Measurements from ENCODE around the gene LENG9. TPM values are rescaled to one million over a fixed set of nuclear protein-coding genes. Genes with fewer than 3 reads are reported as not detected.

The LENG9 gene
- polyA plus RNA-seq, 4 donors: 1.8 to 3.4 (median 2.5) TPM

DNA sequence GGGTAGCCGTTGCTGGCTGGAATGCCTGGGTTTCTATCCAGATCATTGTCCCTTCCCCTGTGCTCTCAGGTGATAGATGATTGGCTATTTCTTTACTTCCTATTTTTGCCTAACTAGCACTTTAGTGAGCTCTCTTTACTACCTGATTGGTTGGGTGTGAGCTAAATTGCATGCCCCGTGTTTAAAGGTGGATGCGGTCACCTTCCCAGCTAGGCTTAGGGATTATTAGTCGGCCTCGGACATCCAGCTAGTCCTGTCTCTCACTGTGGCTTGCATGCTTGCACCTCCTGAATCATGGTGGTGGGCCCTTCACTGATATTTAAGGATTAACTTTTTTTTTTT, 38.2 kb downstream of the LENG9 start:
- DNase-seq (ENCODE audit: low read depth in 4 of 4, low spot score in 2 of 4): no peak

DNA sequence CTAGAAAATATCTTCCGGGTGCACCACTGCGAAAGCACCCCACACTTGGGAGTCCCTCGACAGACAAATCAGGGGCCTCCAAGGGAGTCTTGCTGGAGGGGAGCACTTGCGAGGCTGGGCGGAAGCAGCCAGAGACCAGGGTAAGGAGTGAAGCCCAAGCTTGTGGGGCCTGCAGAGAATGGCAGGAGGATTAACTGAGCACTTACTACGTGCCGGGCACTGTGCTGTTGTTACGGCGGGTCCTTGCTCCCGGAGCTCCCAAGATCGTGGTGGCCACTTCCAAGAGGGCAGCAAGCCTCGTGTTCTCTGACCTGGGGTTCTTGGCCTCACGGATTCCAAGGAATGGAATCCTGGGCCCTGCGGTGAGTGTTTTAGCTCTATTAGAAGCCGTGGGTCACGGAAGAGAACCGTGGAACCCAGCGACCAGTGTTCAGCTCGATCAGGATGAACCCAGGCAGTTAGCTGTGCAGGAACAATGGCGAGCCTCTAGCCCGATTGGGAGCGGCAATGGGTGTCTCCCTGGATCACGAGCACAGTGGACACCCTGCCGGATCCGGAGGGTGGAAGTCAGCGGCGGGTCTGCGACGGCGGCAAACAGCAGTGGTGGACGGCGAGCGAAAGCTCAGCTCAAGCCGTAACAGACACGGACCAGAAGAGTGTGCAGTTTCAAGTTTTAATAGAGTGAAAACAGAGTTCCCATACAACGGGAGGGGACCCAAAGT, 38.8 kb downstream of the LENG9 start:
- DNase-seq (ENCODE audit: low read depth in 4 of 4, low spot score in 2 of 4): no peak

DNA sequence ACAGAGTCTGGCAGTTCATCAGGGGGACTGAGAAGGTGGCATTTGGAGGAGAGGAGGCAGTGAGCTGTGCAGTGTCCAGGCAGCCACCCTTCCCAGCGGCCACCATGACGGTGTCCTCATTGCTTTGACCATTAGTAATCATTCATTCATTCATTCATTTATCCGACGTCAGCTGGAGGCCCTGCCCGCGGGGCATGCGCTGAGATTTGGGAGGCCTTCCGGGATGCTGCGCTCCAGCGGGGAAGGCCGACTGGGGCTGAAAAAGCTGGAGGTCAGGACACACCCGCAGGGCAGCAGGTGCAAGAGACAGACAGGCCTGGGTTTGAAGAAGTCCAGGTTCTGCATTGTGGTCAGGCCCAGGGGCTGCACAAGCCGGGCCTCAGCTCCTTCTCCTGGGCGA, 39.4 kb downstream of the LENG9 start:
- DNase-seq (ENCODE audit: low read depth in 4 of 4, low spot score in 2 of 4): no peak

DNA sequence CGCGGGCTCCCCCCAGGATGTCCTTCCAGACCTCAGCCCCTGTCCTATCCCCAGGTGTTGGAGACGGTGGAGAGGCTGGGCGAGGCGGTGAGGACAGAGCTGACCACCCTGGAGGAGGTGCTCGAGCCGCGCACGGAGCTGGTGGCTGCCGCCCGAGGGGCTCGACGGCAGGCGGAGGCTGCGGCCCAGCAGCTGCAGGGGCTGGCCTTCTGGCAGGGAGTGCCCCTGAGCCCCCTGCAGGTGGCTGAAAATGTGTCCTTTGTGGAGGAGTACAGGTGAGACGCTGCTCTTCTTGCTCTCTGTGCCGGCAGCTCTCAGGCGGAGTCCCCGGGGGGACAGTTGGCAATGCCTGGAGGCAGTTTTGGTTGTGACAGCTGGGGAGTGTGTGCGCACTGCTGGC, 41.4 kb downstream of the LENG9 start:
- DNase-seq (ENCODE audit: low read depth in 4 of 4, low spot score in 2 of 4): no peak

DNA sequence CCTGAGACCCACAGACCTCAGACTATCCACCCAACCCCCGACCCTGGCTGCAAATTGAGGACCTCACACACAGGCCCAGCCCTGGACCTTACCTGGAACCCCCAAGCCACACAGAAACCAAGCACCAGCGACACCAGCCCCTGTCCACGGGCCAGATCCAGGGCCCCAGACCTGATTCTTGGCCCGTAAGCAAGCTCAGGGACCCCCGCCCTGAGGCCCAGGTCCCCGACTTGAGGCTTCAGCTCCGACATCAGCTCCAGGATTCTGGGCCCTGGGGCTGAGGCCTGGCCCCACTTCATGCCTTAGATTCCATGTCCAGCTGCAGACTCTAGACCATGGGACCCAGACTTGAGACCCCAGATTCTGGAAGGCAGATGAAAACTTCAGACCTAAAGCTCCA, 42.1 kb downstream of the LENG9 start:
- DNase-seq (ENCODE audit: low read depth in 4 of 4, low spot score in 2 of 4): no peak

DNA sequence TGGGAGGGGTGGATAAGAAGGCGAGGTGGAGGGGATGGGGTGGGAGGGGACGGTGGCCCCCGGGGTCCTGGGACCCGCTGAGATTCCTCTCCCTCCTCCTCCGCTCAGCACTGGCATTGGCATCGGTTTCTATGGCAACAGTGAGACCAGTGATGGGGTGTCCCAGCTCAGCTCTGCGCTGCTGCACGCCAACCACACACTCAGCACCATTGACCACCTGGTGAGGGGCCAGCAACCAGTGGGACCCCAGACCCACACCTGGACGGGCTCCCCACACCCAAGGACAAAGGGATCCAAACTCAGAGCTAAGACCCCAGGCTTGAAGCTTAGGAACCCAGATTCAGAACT, 42.4 kb downstream of the LENG9 start:
- DNase-seq (ENCODE audit: low read depth in 4 of 4, low spot score in 2 of 4): no peak

DNA sequence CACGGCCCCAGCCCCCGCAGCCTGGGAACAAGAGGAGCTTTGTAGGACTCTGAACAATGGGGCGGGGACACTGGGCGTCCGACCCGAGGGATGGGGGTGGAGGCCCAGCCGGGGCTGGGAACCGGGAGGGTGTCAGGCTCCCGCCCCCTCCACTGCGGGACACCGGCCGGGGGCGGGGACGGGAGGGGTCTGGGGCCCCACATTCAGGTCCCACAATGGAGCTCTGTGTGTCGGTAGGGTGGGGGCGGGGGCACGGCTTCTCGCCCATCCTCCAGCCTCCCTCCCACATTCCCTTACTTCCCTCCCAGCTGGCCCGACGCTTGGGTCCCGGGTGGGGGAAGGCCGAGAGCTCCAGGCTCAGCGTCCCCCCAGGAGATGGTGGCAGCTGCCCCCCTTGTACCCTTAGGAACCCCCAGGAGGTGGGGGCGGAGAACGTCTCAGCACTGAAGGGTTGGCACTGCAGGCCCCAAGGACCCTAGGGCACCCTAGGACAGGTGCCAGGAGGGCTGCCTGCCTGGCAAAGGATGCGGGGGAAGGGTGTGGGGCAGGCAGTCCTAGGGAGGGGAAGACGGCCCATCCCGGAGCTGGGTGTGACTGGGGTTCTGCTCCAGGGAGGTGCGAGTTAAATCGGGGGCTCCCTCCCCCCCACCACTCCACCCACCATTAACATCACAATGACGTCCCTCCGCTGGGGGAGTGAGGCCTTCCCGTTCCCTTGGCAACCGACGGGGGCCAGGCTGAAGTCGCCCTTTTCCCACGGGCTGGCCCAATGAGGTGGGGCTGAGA, 43.0 kb downstream of the LENG9 start:
- no peak for DNase-seq (ENCODE audit: low read depth in 4 of 4, low spot score in 2 of 4)

DNA sequence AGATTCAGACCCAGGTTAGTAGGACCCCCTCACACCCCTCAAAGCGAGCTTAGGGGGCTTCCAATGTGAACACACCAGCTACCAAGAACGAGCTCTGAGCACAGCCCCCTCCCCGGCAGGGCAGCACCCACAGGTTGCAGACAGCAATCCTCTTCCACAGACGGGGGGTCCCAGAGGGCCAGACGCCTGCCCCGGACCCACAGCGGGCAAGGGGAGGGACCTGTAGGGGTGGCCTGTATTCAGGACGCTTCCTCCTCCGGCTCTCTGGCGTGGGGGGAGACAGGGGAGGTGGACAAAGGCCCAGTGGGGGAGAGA, 43.6 kb downstream of the LENG9 start:
- DNase-seq (ENCODE audit: low read depth in 4 of 4, low spot score in 2 of 4): no peak

DNA sequence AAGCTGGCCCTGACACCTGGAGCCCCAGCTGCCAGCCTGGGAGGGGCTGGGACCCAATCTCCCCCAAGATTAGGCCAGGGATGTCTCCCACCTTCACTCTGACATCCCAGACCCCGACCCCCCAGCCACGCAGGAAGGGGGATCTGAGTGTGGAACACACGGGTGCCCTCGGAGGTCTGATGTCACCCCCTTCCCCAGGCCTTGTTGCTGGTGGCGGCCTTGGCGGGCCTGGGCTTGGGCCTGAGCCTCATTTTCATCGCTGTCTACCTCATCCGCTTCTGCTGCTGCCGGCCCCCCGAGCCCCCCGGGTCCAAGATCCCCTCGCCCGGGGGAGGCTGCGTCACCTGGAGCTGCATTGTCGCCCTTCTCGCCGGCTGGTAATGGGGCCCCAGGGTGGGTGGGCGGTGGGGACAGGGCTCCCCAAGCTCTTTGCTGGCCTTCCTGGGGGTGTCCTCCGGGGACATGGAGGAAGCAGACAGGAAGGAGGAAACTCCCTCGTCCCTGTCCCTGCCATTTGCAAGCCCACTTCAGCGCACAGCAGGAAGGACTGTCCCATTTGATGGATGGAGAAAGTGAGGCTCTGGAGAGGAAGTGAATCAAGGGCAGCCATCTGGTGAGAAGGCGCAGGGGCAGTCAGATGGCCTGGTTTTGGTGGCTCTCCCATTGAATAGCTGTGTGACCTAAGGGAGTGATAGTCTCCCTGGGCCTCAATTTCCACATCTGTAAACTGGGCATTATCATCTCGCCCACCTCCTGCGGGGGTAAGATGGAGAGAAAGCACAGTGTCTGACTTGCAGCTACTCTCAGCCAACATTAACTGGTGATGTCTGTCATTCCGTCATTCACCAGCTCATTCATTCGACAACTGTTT, 44.4 kb downstream of the LENG9 start:
- no peak for DNase-seq (ENCODE audit: low read depth in 4 of 4, low spot score in 2 of 4)

DNA sequence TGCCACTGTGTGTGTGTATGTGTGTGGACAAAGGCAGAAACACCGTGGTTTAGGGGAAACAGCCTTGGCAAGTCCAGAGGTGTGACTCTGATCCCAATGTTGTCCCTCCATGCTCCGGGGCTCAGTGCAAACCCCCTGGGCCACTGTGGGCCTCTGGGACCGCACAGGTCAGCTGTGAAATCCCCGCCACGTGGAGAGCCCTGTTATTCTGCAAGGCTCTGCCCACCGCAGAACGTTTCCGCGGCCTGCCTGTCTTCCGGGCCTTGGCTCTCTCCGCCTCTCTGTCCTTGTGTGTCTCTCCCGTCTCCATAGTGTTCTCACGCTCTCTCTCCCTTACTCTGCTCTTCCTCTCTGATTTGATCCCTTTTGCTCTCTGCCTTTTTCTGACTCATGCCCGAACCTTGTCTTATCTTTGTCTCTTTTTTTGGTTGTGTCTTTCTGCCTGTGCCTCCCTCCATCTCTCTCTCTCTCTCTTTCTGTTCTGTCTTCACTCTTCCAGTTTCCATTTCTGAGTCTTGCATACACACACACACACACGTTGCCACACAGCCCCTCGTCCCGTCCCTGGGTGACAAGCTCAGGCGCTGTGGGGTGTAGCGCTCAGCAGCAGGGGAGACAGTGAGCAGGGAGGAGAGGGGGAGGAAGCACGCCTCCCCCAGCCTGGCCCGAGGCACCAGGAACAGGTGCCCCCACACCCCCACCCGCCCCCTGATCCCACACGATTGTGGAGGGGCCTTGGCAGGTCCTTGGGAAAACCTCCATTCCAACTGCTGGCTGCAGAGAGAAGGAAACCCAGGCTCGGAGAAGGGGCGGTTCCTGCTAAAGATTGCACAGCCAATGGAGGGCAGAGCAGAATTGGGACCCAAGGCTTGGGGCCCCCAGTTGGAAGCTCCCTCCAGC, 45.3 kb downstream of the LENG9 start:
- DNase-seq (ENCODE audit: low read depth in 4 of 4, low spot score in 2 of 4): no peak

DNA sequence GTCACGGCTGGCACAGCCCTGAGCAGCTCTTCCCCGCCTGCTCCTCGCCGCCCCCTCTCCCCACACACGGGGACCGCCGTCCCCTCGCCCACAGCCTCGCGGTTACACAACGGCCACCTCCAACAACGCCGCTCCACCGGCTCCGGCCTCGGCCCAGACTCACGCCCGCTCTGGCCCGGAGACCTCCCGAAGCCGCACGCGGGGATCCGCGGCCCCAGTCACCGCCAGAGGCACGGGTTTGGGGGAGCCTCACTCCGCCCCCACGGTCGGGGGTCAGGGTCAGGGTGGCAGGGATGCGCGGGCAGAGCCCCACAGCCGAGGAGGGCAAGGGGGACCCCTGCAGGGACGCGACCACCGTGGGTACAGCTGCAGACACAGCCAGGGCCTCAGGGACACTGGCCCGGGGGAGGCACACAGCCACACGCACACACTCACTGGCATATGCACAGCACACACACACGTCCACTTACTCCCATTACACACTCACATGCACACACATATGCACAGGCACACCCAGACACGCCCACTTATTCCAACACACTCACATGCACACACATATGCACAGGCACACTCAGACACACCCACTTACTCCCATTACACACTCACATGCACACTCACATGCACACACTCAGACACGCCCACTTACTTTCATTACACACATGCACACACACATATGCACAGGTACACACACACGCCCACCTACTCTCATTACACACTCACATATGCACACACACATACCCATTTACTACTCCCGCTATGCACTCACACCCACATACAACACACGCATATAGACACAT, 46.7 kb downstream of the LENG9 start:
- DNase-seq (ENCODE audit: low read depth in 4 of 4, low spot score in 2 of 4): no peak

DNA sequence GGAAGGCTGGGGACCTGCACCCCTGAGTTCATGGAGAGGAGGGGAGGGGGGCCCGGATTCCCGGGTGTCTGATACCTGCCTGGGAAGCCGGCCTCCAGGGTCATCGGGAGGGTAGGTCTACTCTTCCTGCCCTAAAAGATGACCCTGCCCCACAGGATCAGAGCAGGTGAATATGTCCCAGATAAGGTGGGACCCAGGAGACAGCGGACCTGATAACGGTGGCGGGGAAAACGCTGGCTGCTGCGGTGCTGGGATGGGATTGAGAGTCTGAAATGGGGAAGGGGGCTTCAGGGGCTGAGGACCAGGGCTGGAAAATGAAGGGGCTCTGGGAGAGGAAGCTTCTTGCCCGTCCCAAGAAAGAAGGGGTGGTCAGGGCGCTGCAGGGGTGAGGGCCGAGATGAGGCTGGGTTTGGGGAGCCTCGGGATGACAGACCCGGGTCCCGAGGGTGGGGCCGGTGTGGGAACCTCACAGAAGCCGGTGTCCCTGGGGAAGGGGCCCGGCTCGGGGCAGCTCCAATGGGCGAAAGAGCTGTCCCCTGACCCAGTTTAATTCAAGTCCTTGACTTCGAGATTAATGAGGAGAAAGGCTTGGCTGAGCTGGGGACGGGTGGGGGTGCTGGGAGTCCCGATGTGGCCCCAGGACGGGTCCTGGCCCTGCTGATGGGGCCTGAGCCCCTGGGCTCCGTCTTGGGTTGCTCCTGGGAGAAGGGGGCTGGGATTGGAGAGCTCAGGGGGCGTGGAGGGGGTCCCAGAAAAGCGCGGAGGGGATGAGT, 47.5 kb downstream of the LENG9 start:
- no peak for DNase-seq (ENCODE audit: low read depth in 4 of 4, low spot score in 2 of 4)

DNA sequence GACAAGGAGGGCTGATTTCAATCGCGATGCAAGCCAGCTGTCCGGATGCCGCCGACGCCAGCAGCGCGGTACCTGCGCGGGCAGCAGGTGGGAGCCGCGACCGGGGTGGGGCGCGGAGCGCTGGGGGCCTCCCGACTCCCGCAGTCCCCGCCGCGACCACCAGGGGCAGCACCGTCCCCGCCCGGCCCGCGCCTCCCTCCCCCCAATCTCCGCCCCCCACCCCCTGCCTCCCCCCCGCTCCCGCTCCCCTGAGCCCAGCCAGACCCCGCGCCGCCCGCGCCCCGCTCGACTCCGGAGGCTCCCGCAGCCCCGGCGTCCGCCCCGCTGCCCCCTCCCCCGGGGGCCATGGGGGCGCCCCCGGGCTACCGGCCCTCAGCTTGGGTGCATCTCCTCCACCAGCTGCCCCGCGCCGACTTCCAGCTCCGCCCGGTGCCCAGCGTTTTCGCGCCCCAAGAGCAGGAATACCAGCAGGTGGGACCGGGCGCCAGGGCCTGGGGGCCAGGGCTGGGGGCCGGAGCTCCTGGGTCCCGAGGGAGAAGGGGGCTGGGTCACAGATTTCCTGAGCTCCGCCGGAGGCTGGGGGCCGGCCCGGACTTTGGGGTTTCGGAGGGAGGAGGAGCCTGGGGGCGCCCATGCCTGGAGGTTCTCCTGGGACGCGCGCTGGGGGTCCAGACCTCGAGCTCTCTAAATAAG, 48.2 kb downstream of the LENG9 start, which contains the start of gene TTYH1:
Gene TTYH1 (plus strand): TSS at position 257 of the 693 bp plus-strand sequence. CDS start 89 bp downstream, at position 346.
- no peak for DNase-seq (ENCODE audit: low read depth in 4 of 4, low spot score in 2 of 4)

DNA sequence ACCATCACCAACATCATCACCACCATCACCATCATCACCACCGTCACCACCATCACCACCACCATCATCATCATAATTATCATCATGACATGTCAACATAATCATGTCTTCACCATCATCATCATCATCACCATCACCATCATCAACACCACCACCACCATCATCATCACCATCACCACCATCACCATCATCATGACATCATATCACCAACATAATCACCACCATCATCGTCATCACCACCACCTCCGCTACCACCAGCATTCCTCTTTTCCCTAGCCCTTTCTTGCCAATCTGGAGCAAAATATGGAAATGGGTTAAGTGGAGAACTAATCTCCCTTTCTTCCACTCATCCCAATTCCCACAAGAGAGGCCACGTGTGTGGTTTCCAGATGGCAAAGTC, 49.4 kb downstream of the LENG9 start:
- no peak for DNase-seq (ENCODE audit: low read depth in 4 of 4, low spot score in 2 of 4)

DNA sequence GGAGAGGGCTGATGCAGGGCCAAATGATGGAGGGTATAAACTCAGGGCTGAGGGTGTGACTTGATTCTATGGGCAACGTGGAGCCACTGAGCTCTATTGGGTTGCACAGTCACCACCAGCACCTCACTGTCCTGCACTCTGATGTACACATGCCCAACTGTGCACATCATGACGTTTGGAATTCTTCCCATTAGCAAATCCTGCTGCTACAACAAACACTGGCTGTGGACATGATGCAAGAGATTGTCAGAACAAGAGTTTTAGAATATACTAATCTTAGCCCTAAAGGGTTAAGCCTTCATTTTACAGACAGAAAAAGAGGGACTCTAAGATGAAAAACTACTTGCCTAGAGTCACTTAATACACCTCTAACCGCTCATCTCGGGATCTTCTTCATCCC, 50.7 kb downstream of the LENG9 start:
- no peak for DNase-seq (ENCODE audit: low read depth in 4 of 4, low spot score in 2 of 4)
